SK-N-SH (cell line): ENCODE results near the gene SLC2A1. TPM values are rescaled to one million over a fixed set of nuclear protein-coding genes. Genes with fewer than 3 reads are reported as not detected.

ENCODE experiments used
- CTCF ChIA-PET: fragments of 300-600, 350-600 bp; formaldehyde crosslinking; extraction: SDS; loops from one replicate; lab custom pipeline; 2021; lab: Yijun Ruan, JAX
- POLR2A ChIA-PET: fragments of 350-600 bp; sonication (Branson Sonifier 250); formaldehyde crosslinking; extraction: SDS; loops from one replicate; lab custom pipeline; 2020; ENCODE audit warnings: antibody characterized with exemption, inconsistent platforms; lab: Yijun Ruan, JAX
- DNase-seq: peaks from one replicate; pipeline ENCODE4 v3.0.0; 2012
- H2AFZ ChIP-seq: fragments of 200-600 bp; sonication (generic); 2 replicates; pipeline ENCODE4 v1.8.1; 2016; ENCODE audit warnings: antibody characterized with exemption, mild to moderate bottlenecking, low read depth
- H3F3A ChIP-seq: fragments of 200-600 bp; sonication (generic); replicated peaks from 2 replicates; pipeline ENCODE3; 2016; ENCODE audit warnings: antibody characterized with exemption, mild to moderate bottlenecking; ENCODE audit not compliant: insufficient read depth
- H3K27ac ChIP-seq, 2 experiments: fragments of 200-500 bp in 1 of 2; fragments of 200-600 bp in 1 of 2; sonication (Bioruptor generic) in 1 of 2; sonication (generic), shearing (Covaris generic) in 1 of 2; 2 replicates each; pipeline versions ENCODE4 v1.5.1 to v1.6.1; 2014 to 2016; ENCODE audit warnings: low read depth in 2 of 2, inconsistent platforms in 1 of 2, low read length in 1 of 2, mild to moderate bottlenecking in 1 of 2, mixed read lengths in 1 of 2
- H3K27me3 ChIP-seq: fragments of 200-600 bp; sonication (generic), shearing (Covaris generic); 2 replicates; pipeline ENCODE4 v1.6.1; 2016; ENCODE audit warnings: mixed run types; ENCODE audit not compliant: insufficient read depth
- H3K36me3 ChIP-seq, 2 experiments: fragments of 200-500 bp in 1 of 2; fragments of 200-600 bp in 1 of 2; sonication (Bioruptor generic) in 1 of 2; sonication (generic) in 1 of 2; replicated peaks in 1 of 2; 2 replicates each; pipeline versions ENCODE3 to v1.5.1; 2014 to 2016; ENCODE audit warnings: low read length in 1 of 2, mild to moderate bottlenecking in 1 of 2; ENCODE audit not compliant: insufficient read depth in 2 of 2, control insufficient read depth in 1 of 2
- H3K4me1 ChIP-seq, 2 experiments: fragments of 200-500 bp in 1 of 2; fragments of 200-600 bp in 1 of 2; sonication (Bioruptor generic) in 1 of 2; sonication (generic), shearing (Covaris generic) in 1 of 2; 2 replicates each; pipeline versions ENCODE4 v1.5.1 to v1.6.1; 2014 to 2016; ENCODE audit warnings: low read depth in 1 of 2, low read length in 1 of 2, mixed run types in 1 of 2; ENCODE audit not compliant: insufficient read depth in 2 of 2, control insufficient read depth in 1 of 2
- H3K4me2 ChIP-seq: fragments of 200-600 bp; sonication (generic), shearing (Covaris generic); 2 replicates; pipeline ENCODE4 v1.6.1; 2017; ENCODE audit warnings: mixed run types
- H3K4me3 ChIP-seq, 2 experiments: fragments of 200-500 bp in 1 of 2; fragments of 200-600 bp in 1 of 2; sonication (Bioruptor generic) in 1 of 2; sonication (generic), shearing (Covaris generic) in 1 of 2; 2 replicates each; pipeline versions ENCODE4 v1.5.1 to v1.8.1; 2014 to 2016; ENCODE audit warnings: low read depth in 2 of 2, inconsistent platforms in 1 of 2, low read length in 1 of 2, mild to moderate bottlenecking in 1 of 2, mixed read lengths in 1 of 2, moderate library complexity in 1 of 2
- H3K79me2 ChIP-seq: fragments of 200-600 bp; sonication (generic); 2 replicates; pipeline ENCODE4 v1.8.1; 2017; ENCODE audit warnings: mild to moderate bottlenecking; ENCODE audit not compliant: insufficient read depth
- H3K9ac ChIP-seq: fragments of 200-600 bp; sonication (generic); 2 replicates; pipeline ENCODE4 v1.6.1; 2017; ENCODE audit warnings: mixed run types
- H3K9me2 ChIP-seq: fragments of 200-600 bp; sonication (generic); 2 replicates; pipeline ENCODE4 v1.6.1; 2017; ENCODE audit warnings: mixed run types
- H3K9me3 ChIP-seq: fragments of 200-600 bp; sonication (generic); 2 replicates; pipeline ENCODE4 v1.6.1; 2017; ENCODE audit warnings: mixed run types, mild to moderate bottlenecking, moderate library complexity
- H4K20me1 ChIP-seq: fragments of 200-600 bp; sonication (generic); 2 replicates; pipeline ENCODE4 v1.6.1; 2017; ENCODE audit warnings: mild to moderate bottlenecking, mixed run types; ENCODE audit not compliant: insufficient read depth
- CTCF ChIP-seq: fragments of 200-600 bp; sonication (generic); IDR thresholded peaks from 2 replicates; pipeline ENCODE4 v1.6.1; 2017; ENCODE audit warnings: antibody characterized with exemption, mild to moderate bottlenecking, moderate library complexity
- ELF1 ChIP-seq: IDR thresholded peaks from 2 replicates; pipeline ENCODE4 v1.4.0; 2012
- FOSL2 ChIP-seq: IDR thresholded peaks from 2 replicates; pipeline ENCODE4 v1.4.0; 2012; ENCODE audit warnings: low read depth, mild to moderate bottlenecking, moderate library complexity, borderline replicate concordance
- FOXJ3 ChIP-seq: sonication (generic); formaldehyde crosslinking; IDR thresholded peaks from 2 replicates; pipeline ENCODE4 v1.5.1; 2020; ENCODE audit warnings: mild to moderate bottlenecking, missing genetic modification reagents
- GATA2 ChIP-seq: sonication (generic); formaldehyde crosslinking; IDR thresholded peaks from 2 replicates; pipeline ENCODE4 v1.5.0; 2020; ENCODE audit warnings: mild to moderate bottlenecking, missing genetic modification reagents
- JUND ChIP-seq: IDR thresholded peaks from 2 replicates; pipeline ENCODE4 v1.4.0; 2012
- MAX ChIP-seq: IDR thresholded peaks from 2 replicates; pipeline ENCODE4 v1.4.0; 2012; ENCODE audit warnings: low read depth
- MEF2A ChIP-seq: IDR thresholded peaks from 2 replicates; pipeline ENCODE4 v1.4.0; 2012; ENCODE audit warnings: low read depth, borderline replicate concordance
- NFIC ChIP-seq: IDR thresholded peaks from 2 replicates; pipeline ENCODE4 v1.4.0; 2012; ENCODE audit warnings: borderline replicate concordance
- NRF1 ChIP-seq: IDR thresholded peaks from 2 replicates; pipeline ENCODE4 v1.6.1; 2012; ENCODE audit warnings: low read depth, mild to moderate bottlenecking, low read length
- RAD21 ChIP-seq: IDR thresholded peaks from 2 replicates; pipeline ENCODE4 v1.6.1; 2012; ENCODE audit warnings: mild to moderate bottlenecking, low read length
- REST ChIP-seq: IDR thresholded peaks from 2 replicates; pipeline ENCODE4 v1.6.1; 2012; ENCODE audit warnings: mild to moderate bottlenecking, low read depth, low read length, moderate library complexity
- RXRA ChIP-seq: IDR thresholded peaks from 2 replicates; pipeline ENCODE4 v1.4.0; 2012; ENCODE audit warnings: low read depth, mild to moderate bottlenecking, borderline replicate concordance
- SIN3A ChIP-seq: IDR thresholded peaks from 2 replicates; pipeline ENCODE4 v1.6.1; 2012; ENCODE audit warnings: low read depth, mild to moderate bottlenecking, low read length, moderate library complexity, borderline replicate concordance
- SMC3 ChIP-seq: IDR thresholded peaks from 2 replicates; pipeline ENCODE4 v1.6.1; 2012; ENCODE audit warnings: low read depth, low read length, improper control_type of control experiment
- WGBS: methylation state at CpG from one replicate; pipeline ENCODE4 v1.1.6; 2017; ENCODE audit warnings: low lambda C conversion rate; 5-methylcytosine and 5-hydroxymethylcytosine counted together
- polyA plus RNA-seq, 3 experiments: library from polyadenylated mRNA; depleted of rRNA; stranded (reverse); fragments of >200 nt; gene quantifications; 2 replicates each; pipeline ENCODE4 v1.2.3, GENCODE V29; 2012
- TF ChIP-seq, protein P1 (sequence below): fragments of 150-350 bp; IDR thresholded peaks from 2 replicates; pipeline ENCODE4 v1.6.1; 2016; ENCODE audit warnings: mild to moderate bottlenecking, low read depth, low read length

SLC2A1 gene
- polyA plus RNA-seq, 1 of the 3 experiments (the other 2 are of a cell fraction): 63.8 TPM

DNA sequence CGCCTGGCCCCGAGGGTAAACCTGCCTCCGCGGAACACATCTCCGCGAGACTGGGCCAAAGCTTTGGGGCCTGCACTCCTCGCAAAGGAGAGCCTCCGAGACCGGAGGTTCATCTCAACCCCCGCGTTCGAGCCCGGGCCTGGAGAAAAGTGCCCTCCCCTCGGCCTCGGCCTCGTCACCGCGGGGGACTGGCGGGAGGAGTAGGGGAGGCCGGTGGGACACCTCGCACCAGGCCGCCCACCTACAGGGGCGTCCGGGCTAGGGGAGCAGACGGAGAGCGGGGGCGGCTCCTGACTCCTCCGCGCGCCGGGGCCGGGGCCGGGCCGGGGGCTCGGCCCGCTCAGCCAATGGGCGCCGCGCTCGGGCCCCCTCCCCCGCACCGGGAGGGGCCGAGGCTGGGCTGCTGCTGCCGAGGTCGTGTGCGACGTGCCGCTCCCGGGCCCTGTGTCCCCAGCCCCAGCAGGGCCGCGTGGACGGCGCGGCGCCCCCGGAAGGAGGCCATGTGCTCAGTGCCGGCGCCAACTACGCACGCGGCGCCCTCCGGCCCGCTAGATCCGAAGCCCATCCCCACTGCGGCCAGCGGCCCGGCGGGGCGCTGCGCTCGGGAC lies 684 bp downstream of the SLC2A1 start (continued):
- no peak for TF ChIP-seq REST

- peaks cover 4 to 10% of the 10 kb centered on the region in 2 experiments for H3K36me3 ChIP-seq
- peak overlapping the region; percentile 69 to 76 for H3K27ac ChIP-seq
- H2AFZ ChIP-seq: 0 out of 2 replicates have a peak overlapping the region, but pooled peaks have one; percentile 5
- DNase-seq: no peak
- no peaks in the 10 kb centered on the region for H4K20me1 ChIP-seq
- TF ChIP-seq, protein P1, sequence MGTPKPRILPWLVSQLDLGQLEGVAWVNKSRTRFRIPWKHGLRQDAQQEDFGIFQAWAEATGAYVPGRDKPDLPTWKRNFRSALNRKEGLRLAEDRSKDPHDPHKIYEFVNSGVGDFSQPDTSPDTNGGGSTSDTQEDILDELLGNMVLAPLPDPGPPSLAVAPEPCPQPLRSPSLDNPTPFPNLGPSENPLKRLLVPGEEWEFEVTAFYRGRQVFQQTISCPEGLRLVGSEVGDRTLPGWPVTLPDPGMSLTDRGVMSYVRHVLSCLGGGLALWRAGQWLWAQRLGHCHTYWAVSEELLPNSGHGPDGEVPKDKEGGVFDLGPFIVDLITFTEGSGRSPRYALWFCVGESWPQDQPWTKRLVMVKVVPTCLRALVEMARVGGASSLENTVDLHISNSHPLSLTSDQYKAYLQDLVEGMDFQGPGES: no peak
- TF ChIP-seq ELF1 (no peak), SIN3A (no peak), GATA2 (CRISPR knock-in tag) (no peak), MAX (no peak)
- H3K27me3 ChIP-seq: no peaks in the 10 kb centered on the region
- H3K79me2 ChIP-seq: peaks cover 63% of the 10 kb centered on the region
- POLR2A ChIA-PET: no interaction called here
- peak overlapping the region; percentile 98 for H3K4me2 ChIP-seq
- H3K4me3 ChIP-seq: peak overlapping the region; percentile 91 to 96
- H3K9me2 ChIP-seq: no peaks in the 10 kb centered on the region
- CTCF ChIA-PET: interaction anchor here (0.6 to 2.1 kb wide), 3 partner anchors 35 to 116 kb away, joined by 3 to 8 read pairs (median 8); no protein-coding TSS in a partner anchor
- H3F3A ChIP-seq: peaks cover 7% of the 10 kb centered on the region
- peaks cover 6 to 29% of the 10 kb centered on the region in 2 experiments; a peak in 3 of 4 replicates for H3K4me1 ChIP-seq
- no peaks in the 10 kb centered on the region for H3K9me3 ChIP-seq
- H3K9ac ChIP-seq: peak overlapping the region; percentile 92
- 25% methylated on average over 18 of the region's 26 CpGs for WGBS
Observed at GRCh38 chr1:42957229-42957879, 1.3 kb downstream of the SLC2A1 start.

GRCh38 chr1:42956739-42957138 lies 1.9 kb downstream of the SLC2A1 start:
- no peaks in the 10 kb centered on the region for H4K20me1 ChIP-seq
- peak overlapping the region; percentile 91 to 96 for H3K4me3 ChIP-seq
- POLR2A ChIA-PET: no interaction called here
- peaks cover 69% of the 10 kb centered on the region for H3K79me2 ChIP-seq
- no peaks in the 10 kb centered on the region for H3K9me3 ChIP-seq
- H3K9ac ChIP-seq: peak overlapping the region; percentile 92
- TF ChIP-seq NRF1 (no peak), SIN3A (no peak), RAD21 (no peak), CTCF (no peak), SMC3 (no peak), MEF2A (no peak), NFIC (no peak), RXRA (no peak), JUND (no peak), FOXJ3 (CRISPR knock-in tag) (no peak), FOSL2 (no peak)
- peaks cover 6 to 34% of the 10 kb centered on the region in 2 experiments; a peak in 3 of 4 replicates for H3K4me1 ChIP-seq
- peak overlapping the region; percentile 3 to 69; a peak in 2 of 4 replicates for H3K27ac ChIP-seq
- WGBS: 75% methylated on average over 3 of the region's 3 CpGs
- no peaks in the 10 kb centered on the region for H3K27me3 ChIP-seq
- no peaks in the 10 kb centered on the region for H3K9me2 ChIP-seq
- H3K36me3 ChIP-seq: peaks cover 6 to 10% of the 10 kb centered on the region in 2 experiments
- no peak overlapping the region for H2AFZ ChIP-seq
- CTCF ChIA-PET: interaction anchor here (0.6 to 2.1 kb wide), 3 partner anchors 34 to 117 kb away, joined by 3 to 8 read pairs (median 8); no protein-coding TSS in a partner anchor
- DNase-seq: no peak
- H3K4me2 ChIP-seq: peak overlapping the region; percentile 98
- peaks cover 7% of the 10 kb centered on the region for H3F3A ChIP-seq
